Activated CD4-positive, alpha-beta T cell treated with anti-CD3 and anti-CD28 coated beads, Interleukin-2, Interleukin-4, amounts not matched to agents 100 ng/mL and 50 ng/mL, durations not matched to agents 16 hours and 8 hours (primary cell): ENCODE results near the gene NRG3.

Experiments used
- DNase-seq: peaks from one replicate; pipeline ENCODE4 v3.0.0-alpha.2; 2020; ENCODE audit warnings: low spot score

Gene NRG3

GRCh38 chr10:82492647-82493046 lies 617.7 kb downstream of the NRG3 start:
- no peak for DNase-seq

GRCh38 chr10:82496114-82496513 lies 621.1 kb downstream of the NRG3 start:
- DNase-seq = no peak

- no peak for DNase-seq
Observed at GRCh38 chr10:82497439-82497838, 622.4 kb downstream of the NRG3 start.

GRCh38 chr10:82498976-82499375 lies 624.0 kb downstream of the NRG3 start:
- DNase-seq = no peak

GRCh38 chr10:82505009-82505408 lies 630.0 kb downstream of the NRG3 start:
- DNase-seq = no peak

- DNase-seq = no peak
Observed at GRCh38 chr10:82506680-82507376, 631.8 kb downstream of the NRG3 start.

GRCh38 chr10:82515256-82515655 lies 640.3 kb downstream of the NRG3 start:
- no peak for DNase-seq

- DNase-seq = no peak
Observed at GRCh38 chr10:82529062-82529461, 654.1 kb downstream of the NRG3 start.

GRCh38 chr10:82535457-82535856 lies 660.5 kb downstream of the NRG3 start:
- DNase-seq = no peak

- no peak for DNase-seq
Observed at GRCh38 chr10:82536668-82537067, 661.7 kb downstream of the NRG3 start.

- DNase-seq = no peak
Observed at GRCh38 chr10:82538272-82538671, 663.3 kb downstream of the NRG3 start.

- no peak for DNase-seq
Observed at GRCh38 chr10:82543631-82544030, 668.6 kb downstream of the NRG3 start.

GRCh38 chr10:82544377-82544776 lies 669.4 kb downstream of the NRG3 start:
- no peak for DNase-seq

GRCh38 chr10:82551506-82551905 lies 676.5 kb downstream of the NRG3 start:
- DNase-seq = no peak

- DNase-seq = no peak
Observed at GRCh38 chr10:82552267-82552666, 677.3 kb downstream of the NRG3 start.

GRCh38 chr10:82554381-82554780 lies 679.4 kb downstream of the NRG3 start:
- DNase-seq = no peak

- no peak for DNase-seq
Observed at GRCh38 chr10:82558014-82558607, 683.1 kb downstream of the NRG3 start.

- DNase-seq = no peak
Observed at GRCh38 chr10:82564353-82565196, 689.6 kb downstream of the NRG3 start.

- no peak for DNase-seq
Observed at GRCh38 chr10:82565197-82565575, 690.2 kb downstream of the NRG3 start.

- DNase-seq = no peak
Observed at GRCh38 chr10:82572744-82573143, 697.8 kb downstream of the NRG3 start.

GRCh38 chr10:82574081-82574480 lies 699.1 kb downstream of the NRG3 start:
- DNase-seq = no peak

GRCh38 chr10:82575318-82575717 lies 700.3 kb downstream of the NRG3 start:
- no peak for DNase-seq

GRCh38 chr10:82576093-82576492 lies 701.1 kb downstream of the NRG3 start:
- no peak for DNase-seq
